Loucy (cell line): ENCODE results near the gene EXD1.
"Not testable (repeated sequence)": the region's sequence is repeated elsewhere in the genome, so short reads cannot be mapped to it uniquely, and the experiment has no call there.

Experiments
- H2AFZ ChIP-seq: fragments of 200-600 bp; sonication (generic); 2 replicates; pipeline ENCODE4 v1.6.0; 2016; ENCODE audit warnings: antibody characterized with exemption, mild to moderate bottlenecking, low read length, moderate library complexity
- H3F3A ChIP-seq: fragments of 200-600 bp; 2 replicates; pipeline ENCODE4 v1.6.0; 2016; ENCODE audit warnings: antibody characterized with exemption, low read depth, mild to moderate bottlenecking
- H3K27me3 ChIP-seq: fragments of 200-600 bp; sonication (generic); 2 replicates; pipeline ENCODE4 v1.6.1; 2014; ENCODE audit warnings: low read length, mild to moderate bottlenecking; ENCODE audit not compliant: insufficient read depth, poor library complexity, severe bottlenecking
- H3K36me3 ChIP-seq: fragments of 200-600 bp; sonication (generic); 2 replicates; pipeline ENCODE4 v1.6.1; 2016; ENCODE audit warnings: low read length; ENCODE audit not compliant: insufficient read depth
- H3K4me1 ChIP-seq: fragments of 200-600 bp; sonication (generic); 2 replicates; pipeline ENCODE4 v1.5.1; 2014; ENCODE audit warnings: low read length, mild to moderate bottlenecking; ENCODE audit not compliant: insufficient read depth, poor library complexity, severe bottlenecking
- H3K4me2 ChIP-seq: fragments of 200-600 bp; sonication (generic); 2 replicates; pipeline ENCODE4 v1.6.0; 2014; ENCODE audit warnings: antibody characterized with exemption, low read length, low read depth, mild to moderate bottlenecking; ENCODE audit not compliant: poor library complexity, severe bottlenecking
- H3K4me3 ChIP-seq: fragments of 200-600 bp; sonication (generic); 2 replicates; pipeline ENCODE4 v1.5.1; 2014; ENCODE audit warnings: low read length, mild to moderate bottlenecking, mixed read lengths; ENCODE audit not compliant: poor library complexity, severe bottlenecking
- H3K79me2 ChIP-seq: fragments of 200-600 bp; sonication (generic); 2 replicates; pipeline ENCODE4 v1.6.1; 2014; ENCODE audit warnings: low read length; ENCODE audit not compliant: insufficient read depth
- H3K9ac ChIP-seq: fragments of 200-600 bp; sonication (generic); 2 replicates; pipeline ENCODE4 v1.6.0; 2014; ENCODE audit warnings: mild to moderate bottlenecking, low read depth, low read length, moderate library complexity; ENCODE audit not compliant: poor library complexity, severe bottlenecking
- H3K9me2 ChIP-seq: fragments of 200-600 bp; sonication (generic); replicated peaks from 2 replicates; pipeline ENCODE4 v1.6.1; 2016; ENCODE audit warnings: low read depth, low read length, mixed read lengths
- H3K9me3 ChIP-seq: fragments of 200-600 bp; sonication (generic); 2 replicates; pipeline ENCODE4 v1.6.1; 2014; ENCODE audit warnings: mild to moderate bottlenecking, antibody characterized with exemption, low read length, low read depth; ENCODE audit not compliant: insufficient read depth
- H4K20me1 ChIP-seq: fragments of 200-600 bp; sonication (generic); 2 replicates; pipeline ENCODE4 v1.6.0; 2014; ENCODE audit warnings: antibody characterized with exemption, low read length, mild to moderate bottlenecking; ENCODE audit not compliant: insufficient read depth, poor library complexity, severe bottlenecking
- CTCF ChIP-seq: fragments of 200-600 bp; sonication (generic); conservative IDR thresholded peaks from 2 replicates; pipeline ENCODE4 v1.5.1; 2014; ENCODE audit warnings: mild to moderate bottlenecking, antibody characterized with exemption, low read length
- EZH2phosphoT487 ChIP-seq: fragments of 200-600 bp; IDR thresholded peaks from 2 replicates; pipeline ENCODE4 v1.6.1; 2018; ENCODE audit warnings: antibody characterized with exemption, mild to moderate bottlenecking, moderate library complexity, borderline replicate concordance

Gene EXD1

GRCh38 chr15:41276831-41277230, 46.3 kb upstream of the EXD1 start:
- Histone ChIP-seq H2AFZ (no peak overlapping the region), H3K36me3 (peaks cover 39% of the 10 kb centered on the region; the same call in 1 of the 2 replicates), H3F3A (no peaks in the 10 kb centered on the region), H3K4me1 (no peaks in the 10 kb centered on the region), H3K27me3 (no peaks in the 10 kb centered on the region), H3K9ac (no peak overlapping the region), H3K4me2 (no peak overlapping the region), H3K79me2 (no peaks in the 10 kb centered on the region), H3K9me3 (no peaks in the 10 kb centered on the region), H3K9me2 (no peaks in the 10 kb centered on the region), H3K4me3 (no peak overlapping the region), H4K20me1 (no peaks in the 10 kb centered on the region)
- no peak for TF ChIP-seq EZH2phosphoT487
- no peak for TF ChIP-seq CTCF

- Histone ChIP-seq H3K27me3 (no peaks in the 10 kb centered on the region), H4K20me1 (no peaks in the 10 kb centered on the region), H2AFZ (no peak overlapping the region), H3K79me2 (no peaks in the 10 kb centered on the region), H3K9me3 (no peaks in the 10 kb centered on the region), H3F3A (no peaks in the 10 kb centered on the region), H3K4me1 (no peaks in the 10 kb centered on the region), H3K4me2 (no peak overlapping the region), H3K36me3 (peaks cover 23% of the 10 kb centered on the region; the same call in 1 of the 2 replicates), H3K4me3 (no peak overlapping the region), H3K9ac (no peak overlapping the region), H3K9me2 (no peaks in the 10 kb centered on the region)
- TF ChIP-seq EZH2phosphoT487 (no peak), CTCF (no peak)
Observed at GRCh38 chr15:41269887-41270286, 39.3 kb upstream of the EXD1 start.

GRCh38 chr15:41263891-41264351, 33.4 kb upstream of the EXD1 start:
- no peak overlapping the region for H2AFZ ChIP-seq
- H3F3A ChIP-seq, result no peaks in the 10 kb centered on the region
- H3K4me1 ChIP-seq, result peaks cover 16% of the 10 kb centered on the region
- H3K9me3 ChIP-seq, result no peaks in the 10 kb centered on the region
- no peak overlapping the region for H3K4me2 ChIP-seq
- H3K4me3 ChIP-seq, result no peak overlapping the region
- no peaks in the 10 kb centered on the region for H3K9me2 ChIP-seq
- no peaks in the 10 kb centered on the region for H3K79me2 ChIP-seq
- TF ChIP-seq EZH2phosphoT487, result no peak
- no peaks in the 10 kb centered on the region for H3K27me3 ChIP-seq
- peaks cover 32% of the 10 kb centered on the region; the same call in 1 of the 2 replicates for H3K36me3 ChIP-seq
- H3K9ac ChIP-seq, result no peak overlapping the region
- H4K20me1 ChIP-seq, result no peaks in the 10 kb centered on the region

GRCh38 chr15:41262571-41262970, 32.0 kb upstream of the EXD1 start:
- H3K4me2 ChIP-seq, result no peak overlapping the region
- H3K9me3 ChIP-seq, result no peaks in the 10 kb centered on the region
- no peaks in the 10 kb centered on the region for H3F3A ChIP-seq
- no peaks in the 10 kb centered on the region for H3K79me2 ChIP-seq
- peaks cover 21% of the 10 kb centered on the region for H3K4me1 ChIP-seq
- H4K20me1 ChIP-seq, result no peaks in the 10 kb centered on the region
- H3K9me2 ChIP-seq, result no peaks in the 10 kb centered on the region
- no peak overlapping the region for H2AFZ ChIP-seq
- H3K27me3 ChIP-seq, result no peaks in the 10 kb centered on the region
- no peak overlapping the region for H3K4me3 ChIP-seq
- H3K36me3 ChIP-seq, result peaks cover 34% of the 10 kb centered on the region; the same call in 1 of the 2 replicates
- H3K9ac ChIP-seq, result no peak overlapping the region
- TF ChIP-seq EZH2phosphoT487 (no peak), CTCF (no peak)

GRCh38 chr15:41260924-41261323, 30.4 kb upstream of the EXD1 start:
- Histone ChIP-seq H3K4me1 (peaks cover 31% of the 10 kb centered on the region), H3K36me3 (peaks cover 24% of the 10 kb centered on the region; the same call in 1 of the 2 replicates)
- H3K9ac ChIP-seq, H3K27me3 ChIP-seq, H4K20me1 ChIP-seq, H3K4me2 ChIP-seq, H3F3A ChIP-seq, H3K9me2 ChIP-seq, H2AFZ ChIP-seq, H3K9me3 ChIP-seq, H3K4me3 ChIP-seq, H3K79me2 ChIP-seq: not testable (repeated sequence)
